Ecto neural progenitor cell (in vitro differentiated cells): Measurements from ENCODE around the gene FLCN.
"Not testable (repeated sequence)": the region's sequence is repeated elsewhere in the genome, so short reads cannot be mapped to it uniquely, and the experiment has no call there.

Experiments
- DNase-seq: peaks from one replicate; pipeline ENCODE4 v3.0.0-alpha.2; 2018; ENCODE audit warnings: low spot score

FLCN gene

GRCh38 chr17:17237026-17237799 is at the start of gene FLCN:
Gene FLCN (minus strand): TSS chr17:17237168. CDS start chr17:17228137, 9,031 bp downstream.
- peak; percentile 91 for DNase-seq

GRCh38 chr17:17285951-17286350 is 49.0 kb upstream of the FLCN start:
- no peak for DNase-seq

- peak; percentile 99 for DNase-seq
Measured at GRCh38 chr17:17280613-17281549, 43.9 kb upstream of the FLCN start, which contains the start of gene COPS3. Gene COPS3 (minus strand): TSS chr17:17281246. CDS start chr17:17281186, 60 bp downstream.

- no peak for DNase-seq
Measured at GRCh38 chr17:17279316-17279715, 42.3 kb upstream of the FLCN start.

GRCh38 chr17:17277431-17277830 is 40.5 kb upstream of the FLCN start:
- DNase-seq, result not testable (repeated sequence)

GRCh38 chr17:17275971-17276370 is 39.0 kb upstream of the FLCN start:
- DNase-seq, result no peak

- no peak for DNase-seq
Measured at GRCh38 chr17:17269926-17270773, 33.2 kb upstream of the FLCN start.

- DNase-seq, result no peak
Measured at GRCh38 chr17:17264430-17264829, 27.5 kb upstream of the FLCN start.

GRCh38 chr17:17258998-17259397 is 22.0 kb upstream of the FLCN start:
- DNase-seq, result no peak

GRCh38 chr17:17258011-17258410 is 21.0 kb upstream of the FLCN start:
- no peak for DNase-seq

GRCh38 chr17:17256316-17256715 is 19.3 kb upstream of the FLCN start:
- DNase-seq, result no peak

GRCh38 chr17:17255689-17256088 is 18.7 kb upstream of the FLCN start:
- not testable (repeated sequence) for DNase-seq

GRCh38 chr17:17254036-17254435 is 17.1 kb upstream of the FLCN start:
- DNase-seq, result no peak

- no peak for DNase-seq
Measured at GRCh38 chr17:17253406-17253805, 16.4 kb upstream of the FLCN start.

- no peak for DNase-seq
Measured at GRCh38 chr17:17252149-17252661, 15.2 kb upstream of the FLCN start.

GRCh38 chr17:17246879-17247278 is 9.9 kb upstream of the FLCN start:
- no peak for DNase-seq

GRCh38 chr17:17243163-17243562 is 6.2 kb upstream of the FLCN start:
- DNase-seq, result no peak

- DNase-seq, result no peak
Measured at GRCh38 chr17:17242246-17242645, 5.3 kb upstream of the FLCN start.

- no peak for DNase-seq
Measured at GRCh38 chr17:17241656-17242055, 4.7 kb upstream of the FLCN start.

GRCh38 chr17:17239832-17240231 is 2.9 kb upstream of the FLCN start:
- DNase-seq, result no peak

GRCh38 chr17:17236295-17237025 is 508 bp downstream of the FLCN start:
- no peak for DNase-seq
